Right ventricle myocardium superior (tissue), 1 donor: ENCODE data around the gene SLC10A7. TPM values are rescaled to one million over a fixed set of nuclear protein-coding genes. Genes with fewer than 3 reads are reported as not detected.
A peak's percentile ranks its signal among the peaks of the same experiment; 100 is the strongest.

Experiments
- ATAC-seq: fragments of 200-7000 bp; cut with Tn5 transposase; one replicate; pipeline ENCODE4 v1.9.1; 2020; ENCODE audit warnings: mild to moderate bottlenecking; ENCODE audit not compliant: poor library complexity
- DNase-seq: peaks from one replicate; pipeline ENCODE4 v3.0.0-alpha.2; 2020
- intact Hi-C: fragments of 100-400 bp; cut with DNase I; formaldehyde crosslinking; loops from one replicate; pipeline ENCODE4 v1.11.2; 2022
- total RNA-seq: library from RNA; stranded (reverse); fragmentation: NEBNext Ultra II Directional; extraction: Animal tissue kit (Norgen Biotek cat#: 25700); gene quantifications from one replicate; pipeline ENCODE4 v1.2.1, GENCODE V29; 2021
- donor health status: DM: no; HTN: yes; CAD: no; lungs with severe emphysema.

The SLC10A7 gene
- total RNA-seq, 1 donor from 2014 or later, result 5.2 TPM

DNA sequence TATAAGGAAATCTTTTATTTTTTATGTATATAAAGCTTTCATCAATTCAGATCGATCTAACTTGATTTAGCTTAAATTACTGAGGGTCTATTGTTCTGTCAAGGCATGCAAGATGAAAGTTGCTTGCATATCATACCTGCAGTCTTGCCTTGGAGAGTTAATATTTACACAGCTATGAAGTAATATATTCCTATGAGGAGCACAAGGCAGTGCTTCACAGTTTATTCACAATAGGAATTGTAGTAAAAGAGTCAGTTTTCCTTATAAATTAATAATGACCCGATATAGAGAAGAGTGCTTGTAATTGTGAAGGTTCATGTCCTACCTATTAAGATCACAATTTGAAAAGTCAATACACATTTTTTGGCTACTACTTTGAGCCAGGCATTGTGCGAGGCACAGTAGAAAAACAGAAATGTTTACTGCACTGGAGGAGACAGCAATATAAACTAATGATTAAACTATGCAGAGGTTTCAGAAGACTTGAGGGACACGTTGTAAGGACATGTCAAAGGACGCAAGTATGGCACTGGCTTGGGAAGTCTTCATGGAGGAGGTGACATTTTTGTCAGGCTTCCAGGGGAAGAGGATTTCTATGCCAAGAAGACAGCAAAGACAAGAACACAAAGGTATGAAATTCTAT is 268.6 kb downstream of the SLC10A7 start:
- ATAC-seq, result no peak
- DNase-seq, result no peak
- intact Hi-C loops, result no loop called here

DNA sequence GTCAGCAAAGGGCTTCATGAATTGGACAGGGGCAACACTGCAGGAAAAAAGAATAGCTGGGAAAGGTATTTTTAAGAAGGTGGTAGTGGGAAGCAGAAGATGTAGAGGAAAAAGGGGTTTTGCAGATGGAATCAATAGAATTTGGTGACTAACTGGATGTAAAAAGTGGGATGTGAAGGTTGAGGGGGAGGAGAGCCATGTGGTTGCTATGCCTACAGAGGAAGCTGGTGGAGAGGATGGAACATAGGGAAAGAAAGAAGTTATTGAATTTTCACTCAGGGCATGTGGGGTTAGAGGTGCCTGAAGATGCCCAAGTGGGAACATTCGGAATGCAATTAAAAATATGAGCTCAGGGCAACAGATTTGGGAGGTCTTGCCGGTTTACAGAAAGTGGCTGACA is 274.4 kb downstream of the SLC10A7 start:
- intact Hi-C loops, result no loop called here
- no peak for DNase-seq
- ATAC-seq, result no peak

DNA sequence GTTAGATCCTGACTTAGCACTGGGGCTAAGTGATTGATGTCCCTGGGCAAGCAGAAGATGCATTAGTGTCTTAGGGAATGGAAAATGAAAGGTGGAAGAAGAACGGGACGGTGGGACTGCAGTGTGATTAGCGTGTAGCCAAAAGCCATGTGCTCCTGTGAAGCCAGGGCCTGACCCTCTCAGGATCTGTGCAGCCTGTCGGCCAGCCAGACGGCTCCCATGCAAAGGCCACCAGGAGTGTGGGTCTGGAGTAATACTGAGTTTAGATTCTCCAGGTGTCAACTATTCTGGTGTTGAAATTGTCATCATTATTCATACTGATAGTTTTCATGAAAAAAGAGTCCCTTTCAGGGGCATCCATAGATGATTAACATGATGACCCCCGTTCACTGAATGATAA is 275.4 kb downstream of the SLC10A7 start:
- ATAC-seq (no peak), DNase-seq (no peak)
- intact Hi-C loops, result no loop called here

DNA sequence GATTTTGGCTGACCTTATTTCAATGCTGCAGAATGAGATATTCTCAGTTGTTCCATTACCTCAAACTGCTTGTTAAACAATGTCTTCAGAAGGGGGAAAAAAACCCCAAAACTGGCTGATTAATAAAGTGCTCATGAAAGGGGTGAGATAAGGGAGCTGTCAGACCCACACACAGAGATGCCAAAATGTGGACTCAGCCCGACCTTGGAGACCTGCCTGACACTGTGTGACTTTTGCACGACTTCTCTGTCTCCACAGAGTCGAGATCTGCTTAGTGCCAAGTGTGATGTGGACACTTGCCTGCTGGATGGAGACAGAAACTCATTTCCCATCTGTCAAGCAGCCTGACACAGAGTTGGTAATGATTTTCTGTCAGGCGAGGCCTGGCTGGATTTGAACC is 275.9 kb downstream of the SLC10A7 start:
- DNase-seq, result peak; percentile 58
- no peak for ATAC-seq
- intact Hi-C loops, result no loop called here

DNA sequence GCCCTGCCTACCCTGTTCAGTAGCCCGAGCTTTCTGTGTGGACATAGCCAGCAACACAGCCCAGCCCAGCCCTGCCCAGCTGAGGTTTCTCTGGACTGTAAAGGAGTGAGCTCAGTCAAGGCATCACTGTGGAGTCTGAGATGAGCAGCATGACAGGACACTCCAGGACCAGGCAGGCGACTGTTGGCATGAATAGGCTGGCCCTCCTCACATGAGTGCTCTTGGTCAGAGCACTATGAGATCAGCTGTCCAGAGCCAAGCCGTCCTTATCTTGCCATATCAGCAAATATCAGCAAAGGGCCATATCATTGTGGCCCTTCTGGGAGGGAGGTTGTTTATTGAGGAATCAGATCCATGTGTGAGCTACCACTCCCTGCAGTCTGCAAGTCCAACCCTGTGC is 276.5 kb downstream of the SLC10A7 start:
- no peak for ATAC-seq
- intact Hi-C loops, result no loop called here
- DNase-seq, result no peak

DNA sequence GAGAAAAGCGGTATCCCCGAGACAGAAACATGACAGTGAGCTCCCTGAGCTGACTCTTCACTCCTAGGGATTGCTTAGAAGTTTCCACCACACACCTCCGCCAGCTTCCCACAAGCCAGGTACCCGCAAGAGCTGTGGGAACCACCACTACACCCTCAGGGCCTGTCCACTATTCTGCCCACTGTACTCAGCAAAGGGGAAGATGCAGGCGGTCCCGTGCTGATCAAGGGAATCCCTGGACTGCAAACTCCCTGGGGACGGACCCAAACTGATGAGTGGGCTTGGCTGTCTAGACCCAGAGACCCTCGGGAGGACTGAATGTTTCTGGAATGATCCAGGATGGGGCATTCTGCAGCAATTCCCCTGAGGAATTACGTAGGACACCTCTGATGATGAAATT is 277.2 kb downstream of the SLC10A7 start:
- DNase-seq, result no peak
- intact Hi-C loops, result no loop called here
- ATAC-seq, result no peak

DNA sequence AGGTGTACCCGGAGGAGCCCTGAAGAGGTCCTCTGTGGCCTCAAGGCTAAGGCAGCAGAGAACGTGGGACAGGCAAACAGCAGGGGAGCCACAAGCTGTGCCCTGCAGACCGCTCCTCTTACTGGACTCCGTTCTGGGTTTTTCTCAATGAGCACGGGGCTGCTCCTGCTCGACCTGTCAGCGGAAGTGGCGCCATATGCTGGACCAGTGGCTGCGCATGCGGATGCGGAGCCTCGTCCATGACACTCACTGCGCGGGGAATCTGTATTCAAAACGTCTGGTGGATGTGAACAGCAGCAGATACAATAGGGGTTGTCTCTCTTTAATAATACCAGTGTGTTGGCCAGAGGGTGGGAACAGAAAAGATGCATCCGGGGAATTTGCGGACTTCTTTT is 277.9 kb downstream of the SLC10A7 start:
- ATAC-seq, result no peak
- intact Hi-C loops, result no loop called here

DNA sequence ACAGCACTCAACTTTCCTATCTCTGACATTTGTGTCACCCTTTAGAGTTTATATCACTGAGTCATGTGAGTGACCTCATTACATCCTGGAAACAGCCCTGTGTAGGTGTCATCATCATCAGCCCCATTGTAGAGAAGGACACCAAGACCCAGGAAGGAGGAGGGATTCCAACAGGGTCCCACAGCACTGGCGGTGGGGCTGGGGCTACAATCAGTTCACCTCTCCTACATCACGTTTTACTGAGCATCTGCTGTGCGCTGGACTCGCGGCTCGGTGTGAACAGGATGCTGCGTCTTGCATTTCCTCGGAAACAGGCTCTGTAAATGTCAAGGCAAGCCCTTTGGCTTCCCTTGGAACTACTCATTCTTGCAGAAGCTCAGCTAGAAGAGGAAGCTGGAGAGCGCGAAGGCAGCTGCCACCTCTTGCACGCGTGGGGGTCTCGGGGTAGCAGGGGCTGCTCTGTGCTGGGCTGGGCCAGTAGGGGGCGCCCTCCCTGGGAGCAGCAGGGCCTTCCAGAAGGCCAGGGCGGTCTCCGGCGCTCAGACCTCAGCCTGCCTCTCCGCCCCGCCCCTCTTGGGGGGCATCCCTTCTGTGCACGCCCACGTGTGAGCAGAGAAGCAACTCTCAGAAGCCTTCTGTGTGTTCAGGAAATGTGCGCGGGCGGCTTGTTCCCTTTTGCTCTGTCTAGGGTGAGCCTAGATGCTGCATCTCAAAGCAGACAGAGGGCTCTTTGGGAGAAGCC is 278.4 kb downstream of the SLC10A7 start:
- intact Hi-C loops, result no loop called here
- no peak for ATAC-seq
- no peak for DNase-seq

More for the DNA sequence above, 277.9 kb downstream of the SLC10A7 start:
- no peak for DNase-seq

DNA sequence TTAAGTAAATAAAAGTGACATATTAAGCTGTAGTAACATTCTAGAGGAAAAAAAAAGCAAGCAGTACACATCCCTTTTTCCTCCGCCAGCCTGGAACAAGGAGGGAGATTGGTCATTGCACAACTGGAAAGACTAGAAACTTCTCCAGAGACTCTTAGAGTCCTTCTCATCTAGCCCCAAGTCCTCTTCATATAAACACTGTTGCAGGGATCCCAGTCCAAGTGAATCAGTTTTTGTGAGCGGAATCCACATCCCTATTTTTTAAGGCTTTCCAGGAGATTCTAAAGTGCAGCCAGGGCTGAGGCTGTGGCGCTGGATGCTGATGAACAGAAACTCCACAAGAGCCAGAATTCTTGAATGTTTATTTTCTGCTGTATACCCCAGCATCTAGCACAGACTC is 283.6 kb downstream of the SLC10A7 start:
- no peak for ATAC-seq
- intact Hi-C loops, result no loop called here
- no peak for DNase-seq

DNA sequence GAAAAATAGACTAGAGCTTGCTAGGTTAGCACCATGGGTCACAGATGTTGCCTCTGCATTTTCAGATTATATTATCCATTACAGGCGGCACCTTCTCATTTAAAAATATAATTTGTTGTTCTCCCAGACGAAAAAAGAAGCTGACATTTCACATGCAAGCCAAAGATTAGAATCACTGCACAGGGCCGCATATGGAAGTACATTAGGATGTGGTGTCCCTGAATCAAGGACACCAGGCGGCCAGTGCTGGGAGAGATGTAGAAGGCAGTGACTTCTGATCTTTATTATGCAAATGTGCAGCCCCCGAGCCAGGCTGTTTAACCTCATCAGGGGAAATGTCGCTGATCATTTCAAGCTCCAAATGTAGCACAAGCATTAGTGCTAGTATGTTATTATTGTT is 284.6 kb downstream of the SLC10A7 start:
- intact Hi-C loops, result no loop called here
- DNase-seq, result no peak
- no peak for ATAC-seq

DNA sequence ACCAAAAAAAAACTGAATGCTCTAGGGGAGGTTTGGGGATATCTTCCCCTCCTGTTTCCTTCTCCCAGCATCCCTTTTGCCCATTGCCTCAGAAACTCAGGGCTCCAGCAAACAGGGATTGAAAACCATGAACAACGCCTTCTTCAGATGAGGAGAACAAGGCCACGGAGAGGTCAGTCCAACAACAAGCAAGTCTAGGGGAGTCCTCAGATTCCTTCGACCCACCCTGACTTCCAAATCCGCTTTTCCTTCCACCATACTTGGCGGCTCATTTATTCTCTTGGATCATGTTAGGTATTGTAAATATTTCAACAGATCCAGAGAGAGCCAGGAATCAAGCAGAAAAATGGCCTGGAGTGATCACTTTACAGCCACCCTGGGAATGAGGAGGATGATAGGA is 285.5 kb downstream of the SLC10A7 start:
- DNase-seq (no peak), ATAC-seq (no peak)
- intact Hi-C loops, result no loop called here

DNA sequence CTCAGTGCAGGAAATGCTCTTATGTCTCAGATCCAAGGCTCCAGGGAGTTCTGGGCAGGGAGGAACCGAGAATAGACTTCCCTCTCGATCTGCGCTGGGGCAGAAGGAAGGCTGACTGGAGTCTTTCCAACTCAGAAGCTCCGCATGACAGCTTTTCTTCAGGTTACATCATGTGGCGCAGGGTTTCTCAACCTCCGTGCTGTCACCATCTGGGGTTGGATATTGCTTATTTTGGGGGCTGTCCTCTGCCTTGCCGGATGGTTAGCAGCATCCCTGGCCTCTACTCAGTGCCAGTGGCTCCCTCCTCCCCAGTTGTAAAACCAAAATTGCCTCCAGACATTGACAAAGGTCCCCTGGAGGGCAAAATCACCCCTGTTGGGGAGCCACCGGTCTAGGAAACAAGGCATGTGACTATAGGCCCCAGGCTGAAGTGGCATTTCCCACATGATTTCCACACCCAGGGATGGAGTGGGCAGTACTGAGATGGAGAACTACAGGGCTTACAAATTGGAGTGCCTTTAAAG is 286.0 kb downstream of the SLC10A7 start:
- ATAC-seq, result peak; percentile 48
- intact Hi-C loops, result no loop called here
- DNase-seq, result no peak

DNA sequence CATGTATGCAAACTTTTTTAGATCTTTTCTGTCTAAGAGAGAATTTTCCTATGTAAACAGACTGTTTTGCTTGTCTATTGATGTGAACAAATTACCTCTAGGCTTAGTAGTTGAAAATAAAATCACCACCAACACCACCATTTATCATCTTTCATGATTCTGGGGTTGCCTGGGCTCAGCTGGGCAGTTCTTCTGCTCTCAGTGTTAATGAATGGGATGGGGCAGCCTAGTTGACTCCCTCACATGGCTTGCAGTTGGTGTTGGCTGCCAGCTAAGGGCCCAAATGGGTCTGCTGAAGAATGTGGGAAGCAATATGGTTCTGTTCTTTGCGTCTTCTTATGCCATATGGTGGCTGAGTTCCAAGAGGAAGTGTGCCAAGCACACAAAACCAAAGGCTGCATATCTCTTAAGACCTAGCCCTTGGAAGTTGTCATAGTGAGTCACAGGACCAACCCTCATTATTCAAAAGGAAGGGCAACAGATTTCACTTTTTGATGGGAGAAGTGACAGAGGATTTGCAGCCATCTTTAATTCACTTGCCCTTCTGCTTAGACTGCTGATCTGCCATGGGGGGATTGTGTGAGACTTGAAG is 289.5 kb downstream of the SLC10A7 start:
- intact Hi-C loops, result no loop called here
- DNase-seq (no peak), ATAC-seq (no peak)

DNA sequence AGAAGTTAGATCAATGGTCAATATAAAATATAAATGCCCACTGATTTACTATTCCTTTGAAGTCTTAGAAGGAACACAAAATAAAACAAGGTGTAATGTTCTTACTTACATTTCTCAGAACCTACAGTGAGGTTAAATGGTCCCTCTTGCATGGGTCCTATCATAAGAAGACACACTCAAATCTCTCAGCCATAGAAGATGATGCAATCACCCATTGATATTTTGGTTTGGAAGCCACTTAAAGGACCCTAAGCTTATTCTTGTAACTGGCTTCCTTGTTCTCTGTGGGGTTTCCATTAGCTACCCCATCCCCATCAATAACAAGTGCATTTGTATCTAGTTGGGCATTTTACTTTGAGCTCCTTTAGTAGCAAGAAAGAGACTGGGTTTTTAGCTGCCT is 292.3 kb downstream of the SLC10A7 start:
- no peak for DNase-seq
- intact Hi-C loops, result no loop called here
- ATAC-seq, result no peak

DNA sequence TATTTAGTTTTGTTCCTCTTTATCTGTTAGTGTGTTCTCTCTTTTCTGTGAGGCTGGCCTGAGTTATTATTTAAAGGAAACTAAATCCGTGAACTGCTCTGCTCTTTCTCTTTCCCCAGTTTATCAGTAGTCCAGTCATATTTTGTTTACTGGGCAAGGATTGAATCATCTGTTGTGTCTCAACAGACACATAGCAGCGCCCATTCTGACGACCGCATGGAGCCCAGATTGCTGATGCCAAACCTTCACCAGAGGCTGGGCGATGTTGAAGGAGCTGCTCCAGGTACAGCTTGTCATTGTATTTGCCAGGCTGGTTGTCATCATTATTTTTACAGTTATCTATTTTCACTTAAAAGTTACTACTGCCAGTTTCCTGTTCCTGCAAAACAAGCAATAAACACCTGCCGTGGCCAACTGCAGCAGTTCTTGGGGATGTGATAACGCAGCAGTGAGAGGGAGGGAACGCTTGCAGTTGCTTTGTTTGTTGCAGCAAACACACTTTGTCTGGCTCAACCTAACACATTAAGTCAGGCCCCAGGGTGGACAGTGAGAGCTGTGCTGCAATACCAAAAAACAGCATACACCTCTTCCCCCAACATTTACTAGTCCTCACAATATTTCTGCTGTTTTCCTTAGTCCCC is 297.3 kb downstream of the SLC10A7 start:
- intact Hi-C loops, result no loop called here
- peak; percentile 91 for ATAC-seq
- no peak for DNase-seq

DNA sequence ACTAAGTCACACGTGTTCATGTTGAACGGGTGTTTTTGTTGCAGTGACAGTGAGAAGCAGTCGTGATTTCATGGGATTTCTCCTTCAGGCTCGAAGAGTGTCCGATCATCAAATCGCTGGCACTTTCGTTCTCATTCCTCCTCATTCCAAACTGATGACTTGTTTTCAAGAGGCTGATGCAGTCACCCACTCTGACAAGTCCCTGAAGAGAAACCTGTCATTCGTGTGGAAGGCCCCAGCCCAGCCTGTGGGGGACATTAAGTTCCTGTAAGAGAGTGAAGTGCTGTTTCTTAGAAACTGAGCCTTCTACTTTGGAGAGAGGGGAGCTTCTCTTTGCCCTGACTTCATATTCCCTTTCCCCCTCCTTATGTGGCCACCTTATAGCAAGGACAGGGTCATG is 299.4 kb downstream of the SLC10A7 start:
- DNase-seq (no peak), ATAC-seq (no peak)
- intact Hi-C loops, result no loop called here

DNA sequence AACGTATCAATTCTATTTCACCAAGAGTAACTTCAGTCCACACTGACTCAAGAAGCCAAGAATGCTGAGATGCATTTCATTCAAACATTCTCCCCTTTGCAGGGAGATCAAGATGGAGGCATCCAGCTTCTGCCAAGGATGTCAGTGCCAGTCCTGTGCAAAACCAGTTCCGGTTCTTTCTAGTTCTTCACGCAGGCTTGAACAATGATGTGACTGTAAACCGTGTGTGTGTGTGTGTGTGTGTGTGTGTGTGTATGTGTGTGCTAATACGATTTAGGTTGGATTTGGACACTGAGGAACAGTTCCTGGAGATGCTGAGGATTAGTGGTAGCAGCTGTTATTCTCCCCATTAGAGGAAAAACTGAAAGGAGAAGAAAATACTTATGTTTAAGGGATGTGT is 307.5 kb downstream of the SLC10A7 start, which contains the start of gene REELD1:
Gene REELD1 (plus strand): TSS at position 301 of the 400 bp plus-strand sequence. CDS start 2,415 bp downstream, outside the sequence.
- DNase-seq, result no peak
- no peak for ATAC-seq
- intact Hi-C loops, result no loop called here

DNA sequence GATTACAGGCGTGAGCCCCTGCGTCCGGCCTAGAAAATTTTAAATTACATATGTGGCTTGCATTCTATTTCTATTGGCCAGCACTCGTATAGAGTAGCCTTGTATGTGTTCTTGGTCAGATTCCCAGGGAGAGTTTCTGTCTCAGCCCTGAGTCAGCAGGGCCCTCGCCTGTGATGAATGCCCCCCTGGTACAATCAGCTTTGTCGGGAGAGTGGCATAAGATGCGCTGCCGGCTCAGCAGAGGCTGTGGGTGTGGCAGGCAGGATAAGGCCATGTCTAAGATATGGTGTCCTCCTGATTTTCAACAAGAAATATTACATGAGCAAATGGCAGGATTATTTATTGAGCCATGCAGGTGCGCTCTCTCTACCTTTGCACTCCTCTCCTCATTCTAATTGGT is 309.0 kb downstream of the SLC10A7 start:
- DNase-seq, result no peak
- ATAC-seq, result no peak
- intact Hi-C loops, result no loop called here

DNA sequence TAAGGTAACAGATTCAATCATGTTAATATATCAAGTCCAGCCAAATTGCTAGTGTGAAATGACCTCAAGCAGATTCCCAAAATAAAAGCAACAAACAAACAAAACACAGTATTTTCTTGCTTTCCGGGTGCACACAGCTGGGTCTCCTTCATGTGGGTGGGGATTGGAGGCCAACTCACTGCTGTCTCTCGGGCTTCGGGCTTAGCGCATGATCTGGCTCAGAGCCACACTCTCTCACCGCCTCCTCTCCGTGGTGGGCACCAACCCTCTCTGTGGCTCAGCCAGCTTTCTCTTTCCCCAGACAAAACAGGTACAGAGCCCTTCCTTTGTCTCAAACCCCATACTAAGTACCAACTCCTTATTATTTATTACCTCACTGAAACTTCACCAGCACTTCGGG is 310.3 kb downstream of the SLC10A7 start:
- intact Hi-C loops, result no loop called here
- ATAC-seq, result peak; percentile 41
- DNase-seq, result no peak
